SK-N-SH (cell line): ENCODE measurements around the gene PLAAT4. TPM values are rescaled to one million over a fixed set of nuclear protein-coding genes. Genes with fewer than 3 reads are reported as not detected.
A peak's percentile ranks its signal among the peaks of the same experiment; 100 is the strongest.

Experiments
- CTCF ChIA-PET: fragments of 300-600, 350-600 bp; formaldehyde crosslinking; extraction: SDS; loops from one replicate; lab custom pipeline; 2021; lab: Yijun Ruan, JAX
- POLR2A ChIA-PET: fragments of 350-600 bp; sonication (Branson Sonifier 250); formaldehyde crosslinking; extraction: SDS; loops from one replicate; lab custom pipeline; 2020; ENCODE audit warnings: antibody characterized with exemption, inconsistent platforms; lab: Yijun Ruan, JAX
- DNase-seq: peaks from one replicate; pipeline ENCODE4 v3.0.0; 2012
- H2AFZ ChIP-seq: fragments of 200-600 bp; sonication (generic); 2 replicates; pipeline ENCODE4 v1.8.1; 2016; ENCODE audit warnings: antibody characterized with exemption, mild to moderate bottlenecking, low read depth
- H3F3A ChIP-seq: fragments of 200-600 bp; sonication (generic); replicated peaks from 2 replicates; pipeline ENCODE3; 2016; ENCODE audit warnings: antibody characterized with exemption, mild to moderate bottlenecking; ENCODE audit not compliant: insufficient read depth
- H3K27ac ChIP-seq, 2 experiments: fragments of 200-500 bp in 1 of 2; fragments of 200-600 bp in 1 of 2; sonication (Bioruptor generic) in 1 of 2; sonication (generic), shearing (Covaris generic) in 1 of 2; 2 replicates each; pipeline versions ENCODE4 v1.5.1 to v1.6.1; 2014 to 2016; ENCODE audit warnings: low read depth in 2 of 2, inconsistent platforms in 1 of 2, low read length in 1 of 2, mild to moderate bottlenecking in 1 of 2, mixed read lengths in 1 of 2
- H3K27me3 ChIP-seq: fragments of 200-600 bp; sonication (generic), shearing (Covaris generic); 2 replicates; pipeline ENCODE4 v1.6.1; 2016; ENCODE audit warnings: mixed run types; ENCODE audit not compliant: insufficient read depth
- H3K36me3 ChIP-seq, 2 experiments: fragments of 200-500 bp in 1 of 2; fragments of 200-600 bp in 1 of 2; sonication (Bioruptor generic) in 1 of 2; sonication (generic) in 1 of 2; replicated peaks in 1 of 2; 2 replicates each; pipeline versions ENCODE3 to v1.5.1; 2014 to 2016; ENCODE audit warnings: low read length in 1 of 2, mild to moderate bottlenecking in 1 of 2; ENCODE audit not compliant: insufficient read depth in 2 of 2, control insufficient read depth in 1 of 2
- H3K4me1 ChIP-seq, 2 experiments: fragments of 200-500 bp in 1 of 2; fragments of 200-600 bp in 1 of 2; sonication (Bioruptor generic) in 1 of 2; sonication (generic), shearing (Covaris generic) in 1 of 2; 2 replicates each; pipeline versions ENCODE4 v1.5.1 to v1.6.1; 2014 to 2016; ENCODE audit warnings: low read depth in 1 of 2, low read length in 1 of 2, mixed run types in 1 of 2; ENCODE audit not compliant: insufficient read depth in 2 of 2, control insufficient read depth in 1 of 2
- H3K4me2 ChIP-seq: fragments of 200-600 bp; sonication (generic), shearing (Covaris generic); 2 replicates; pipeline ENCODE4 v1.6.1; 2017; ENCODE audit warnings: mixed run types
- H3K4me3 ChIP-seq, 2 experiments: fragments of 200-500 bp in 1 of 2; fragments of 200-600 bp in 1 of 2; sonication (Bioruptor generic) in 1 of 2; sonication (generic), shearing (Covaris generic) in 1 of 2; 2 replicates each; pipeline versions ENCODE4 v1.5.1 to v1.8.1; 2014 to 2016; ENCODE audit warnings: low read depth in 2 of 2, inconsistent platforms in 1 of 2, low read length in 1 of 2, mild to moderate bottlenecking in 1 of 2, mixed read lengths in 1 of 2, moderate library complexity in 1 of 2
- H3K79me2 ChIP-seq: fragments of 200-600 bp; sonication (generic); 2 replicates; pipeline ENCODE4 v1.8.1; 2017; ENCODE audit warnings: mild to moderate bottlenecking; ENCODE audit not compliant: insufficient read depth
- H3K9ac ChIP-seq: fragments of 200-600 bp; sonication (generic); 2 replicates; pipeline ENCODE4 v1.6.1; 2017; ENCODE audit warnings: mixed run types
- H3K9me2 ChIP-seq: fragments of 200-600 bp; sonication (generic); 2 replicates; pipeline ENCODE4 v1.6.1; 2017; ENCODE audit warnings: mixed run types
- H3K9me3 ChIP-seq: fragments of 200-600 bp; sonication (generic); 2 replicates; pipeline ENCODE4 v1.6.1; 2017; ENCODE audit warnings: mixed run types, mild to moderate bottlenecking, moderate library complexity
- H4K20me1 ChIP-seq: fragments of 200-600 bp; sonication (generic); 2 replicates; pipeline ENCODE4 v1.6.1; 2017; ENCODE audit warnings: mild to moderate bottlenecking, mixed run types; ENCODE audit not compliant: insufficient read depth
- FOSL2 ChIP-seq: IDR thresholded peaks from 2 replicates; pipeline ENCODE4 v1.4.0; 2012; ENCODE audit warnings: low read depth, mild to moderate bottlenecking, moderate library complexity, borderline replicate concordance
- GATA2 ChIP-seq: sonication (generic); formaldehyde crosslinking; IDR thresholded peaks from 2 replicates; pipeline ENCODE4 v1.5.0; 2020; ENCODE audit warnings: mild to moderate bottlenecking, missing genetic modification reagents
- JUND ChIP-seq: IDR thresholded peaks from 2 replicates; pipeline ENCODE4 v1.4.0; 2012
- MAX ChIP-seq: IDR thresholded peaks from 2 replicates; pipeline ENCODE4 v1.4.0; 2012; ENCODE audit warnings: low read depth
- REST ChIP-seq: IDR thresholded peaks from 2 replicates; pipeline ENCODE4 v1.6.1; 2012; ENCODE audit warnings: mild to moderate bottlenecking, low read depth, low read length, moderate library complexity
- USF1 ChIP-seq: IDR thresholded peaks from 2 replicates; pipeline ENCODE4 v1.4.0; 2012; ENCODE audit warnings: low read depth, borderline replicate concordance
- YY1 ChIP-seq: IDR thresholded peaks from 2 replicates; pipeline ENCODE4 v1.4.0; 2012; ENCODE audit warnings: low read depth, mild to moderate bottlenecking
- WGBS: methylation state at CpG from one replicate; pipeline ENCODE4 v1.1.6; 2017; ENCODE audit warnings: low lambda C conversion rate; 5-methylcytosine and 5-hydroxymethylcytosine counted together
- polyA plus RNA-seq, 3 experiments: library from polyadenylated mRNA; depleted of rRNA; stranded (reverse); fragments of >200 nt; gene quantifications; 2 replicates each; pipeline ENCODE4 v1.2.3, GENCODE V29; 2012

The PLAAT4 gene
- polyA plus RNA-seq, 1 of the 3 experiments (the other 2 are of a cell fraction) = 5.6 TPM

- H3K4me1 ChIP-seq = peaks cover 5% of the 10 kb centered on the region in 2 experiments; a peak in 2 of 4 replicates
- no peak for TF ChIP-seq MAX
- no peak for TF ChIP-seq REST
- TF ChIP-seq, all 33 proteins: peak for 0
- H3K36me3 ChIP-seq = no peaks in the 10 kb centered on the region
- H4K20me1 ChIP-seq = no peaks in the 10 kb centered on the region
- H3K27me3 ChIP-seq = no peaks in the 10 kb centered on the region
- CTCF ChIA-PET = interaction anchor here (1.6 kb wide), 1 partner anchor 76 kb away, joined by 4 read pairs; no protein-coding TSS in a partner anchor
- no peaks in the 10 kb centered on the region for H3K79me2 ChIP-seq
- no peak within 1 kb of the TSS for H3K4me2 ChIP-seq
- peaks cover 3% of the 10 kb centered on the region for H3F3A ChIP-seq
- H3K9ac ChIP-seq = no peak within 1 kb of the TSS
- no peaks in the 10 kb centered on the region for H3K9me2 ChIP-seq
- 89% methylated on average over 13 of the region's 13 CpGs for WGBS
- no peak within 1 kb of the TSS for H2AFZ ChIP-seq
- DNase-seq = no peak
- H3K9me3 ChIP-seq = no peaks in the 10 kb centered on the region
- no peak within 1 kb of the TSS for H3K4me3 ChIP-seq
- H3K27ac ChIP-seq = no peak within 1 kb of the TSS
- POLR2A ChIA-PET = no interaction called here
Measured at GRCh38 chr11:63563201-63564055, 26.8 kb downstream of the PLAAT4 start, which contains the start of gene PLAAT2. TSS of gene PLAAT2 (minus strand) at chr11:63563379. CDS start at chr11:63563324, 55 bp downstream.

- no peaks in the 10 kb centered on the region for H3K9me2 ChIP-seq
- no peaks in the 10 kb centered on the region for H4K20me1 ChIP-seq
- H3K4me2 ChIP-seq = no peak overlapping the region
- no peaks in the 10 kb centered on the region for H3K9me3 ChIP-seq
- WGBS = 79% methylated on average over 7 of the region's 7 CpGs
- H3K9ac ChIP-seq = no peak overlapping the region
- H3K27ac ChIP-seq = no peak overlapping the region
- TF ChIP-seq JUND (no peak), FOSL2 (no peak), USF1 (peak; percentile 8; the same call in 1 of the 2 replicates), MAX (no peak), GATA2 (no peak), YY1 (no peak)
- no peak overlapping the region for H3K4me3 ChIP-seq
- H3K79me2 ChIP-seq = no peaks in the 10 kb centered on the region
- no peak for DNase-seq
- H2AFZ ChIP-seq = no peak overlapping the region
- peaks cover 5% of the 10 kb centered on the region in 2 experiments; a peak in 2 of 4 replicates for H3K4me1 ChIP-seq
- ChIA-PET CTCF (interaction anchor here (1.6 kb wide), 1 partner anchor 75 kb away, joined by 4 read pairs; no protein-coding TSS in a partner anchor), POLR2A (no interaction called here)
- no peaks in the 10 kb centered on the region for H3K36me3 ChIP-seq
- H3F3A ChIP-seq = peaks cover 3% of the 10 kb centered on the region
- no peaks in the 10 kb centered on the region for H3K27me3 ChIP-seq
Measured at GRCh38 chr11:63564056-63564774, 27.6 kb downstream of the PLAAT4 start.
